Keratinocyte (primary cell): ENCODE results near the gene GTF3A. TPM values are rescaled to one million over a fixed set of nuclear protein-coding genes. Genes with fewer than 3 reads are reported as not detected.
A peak's percentile ranks its signal among the peaks of the same experiment; 100 is the strongest.

Experiments used
- DNase-seq: peaks from one replicate; pipeline ENCODE4 v3.0.0-alpha.2; 2011; ENCODE audit warnings: low read depth, missing footprints, low spot score
- FAIRE-seq: peaks from 2 replicates; lab custom pipeline; 2011; peaks lifted over from hg19 to GRCh38; lab: Jason Lieb, UNC
- H2AFZ ChIP-seq: 2 replicates; pipeline ENCODE4 v1.6.0; 2012; ENCODE audit warnings: low read length, control low read depth, inconsistent platforms; ENCODE audit not compliant: control insufficient read depth
- H3K27ac ChIP-seq: 2 replicates; pipeline ENCODE4 v1.5.1; 2011; ENCODE audit warnings: low read length; ENCODE audit not compliant: control insufficient read depth, insufficient read depth
- H3K27me3 ChIP-seq: 3 replicates; pipeline ENCODE4 v1.6.0; 2011; ENCODE audit warnings: low read length; ENCODE audit not compliant: control insufficient read depth, insufficient read depth; ENCODE audit errors: extremely low read depth
- H3K36me3 ChIP-seq, 2 experiments: 2 replicates in 1 of 2; 3 replicates in 1 of 2; pipeline ENCODE4 v1.5.1; 2011; ENCODE audit warnings: low read length in 2 of 2, mild to moderate bottlenecking in 1 of 2; ENCODE audit not compliant: control insufficient read depth in 2 of 2, insufficient read depth in 2 of 2; ENCODE audit errors: extremely low read depth in 1 of 2
- H3K4me1 ChIP-seq: 3 replicates; pipeline ENCODE4 v1.5.1; 2011; ENCODE audit warnings: low read length; ENCODE audit not compliant: control insufficient read depth, insufficient read depth; ENCODE audit errors: extremely low read depth
- H3K4me2 ChIP-seq: 3 replicates; pipeline ENCODE4 v1.6.0; 2011; ENCODE audit warnings: low read depth, low read length; ENCODE audit not compliant: control insufficient read depth, insufficient read depth; ENCODE audit errors: extremely low read depth
- H3K4me3 ChIP-seq, 3 experiments: fragments of 200-600 bp in 1 of 3; sonication (generic) in 1 of 3; 2 replicates in 2 of 3; 3 replicates in 1 of 3; pipeline ENCODE4 v1.5.1; 2011 to 2016; ENCODE audit warnings: low read length in 3 of 3, mild to moderate bottlenecking in 3 of 3, control low read depth in 2 of 3, inconsistent platforms in 1 of 3, low read depth in 1 of 3, mixed read lengths in 1 of 3, mixed run types in 1 of 3, moderate library complexity in 1 of 3; ENCODE audit not compliant: control insufficient read depth in 2 of 3, insufficient read depth in 2 of 3; ENCODE audit errors: extremely low read depth in 1 of 3
- H3K79me2 ChIP-seq: 2 replicates; pipeline ENCODE4 v1.6.0; 2012; ENCODE audit warnings: low read length; ENCODE audit not compliant: control insufficient read depth, insufficient read depth
- H3K9ac ChIP-seq: 3 replicates; pipeline ENCODE4 v1.6.0; 2011; ENCODE audit warnings: low read length; ENCODE audit not compliant: control insufficient read depth, insufficient read depth; ENCODE audit errors: extremely low read depth
- H3K9me1 ChIP-seq: 3 replicates; pipeline ENCODE4 v1.6.0; 2011; ENCODE audit warnings: low read length; ENCODE audit not compliant: control insufficient read depth, insufficient read depth; ENCODE audit errors: extremely low read depth
- H3K9me3 ChIP-seq: 2 replicates; pipeline ENCODE4 v1.5.1; 2012; ENCODE audit warnings: low read depth, low read length; ENCODE audit not compliant: control insufficient read depth
- H4K20me1 ChIP-seq: 3 replicates; pipeline ENCODE4 v1.6.0; 2011; ENCODE audit warnings: low read length; ENCODE audit not compliant: control insufficient read depth, insufficient read depth; ENCODE audit errors: extremely low read depth
- CTCF ChIP-seq, 3 experiments: IDR thresholded peaks in 1 of 3; conservative IDR thresholded peaks in 1 of 3; optimal IDR thresholded peaks in 1 of 3; 2 replicates in 2 of 3; 3 replicates in 1 of 3; pipeline versions ENCODE3 to v1.5.1; 2011; ENCODE audit warnings: low read length in 3 of 3, mild to moderate bottlenecking in 3 of 3, moderate library complexity in 2 of 3, control low read depth in 1 of 3, inconsistent platforms in 1 of 3; ENCODE audit not compliant: insufficient read depth in 2 of 3; ENCODE audit errors: extremely low read depth in 1 of 3
- EZH2 ChIP-seq: IDR thresholded peaks from one replicate; pipeline ENCODE4 v1.6.1; 2012; ENCODE audit warnings: inconsistent platforms, mild to moderate bottlenecking, low read length, moderate library complexity
- dilution Hi-C: fragments of 300-500 bp; cut with MboI; formaldehyde crosslinking; loops from one replicate; pipeline ENCODE4 v1.7.0; 2020; ENCODE audit warnings: low sequenced_read_pairs; ENCODE audit not compliant: extremely low pct_ligation_motif_present
- polyA plus RNA-seq, 5 experiments: library from polyadenylated mRNA; depleted of rRNA in 3 of 5; stranded (reverse) in 3 of 5; stranded (forward) in 1 of 5; unstranded in 1 of 5; fragments of >200 nt; gene quantifications; 1 replicate in 1 of 5; 2 replicates in 3 of 5; 3 replicates in 1 of 5; pipeline versions ENCODE4 v1.2.1 to v1.2.3, GENCODE V29; 2011 to 2012; ENCODE audit warnings: missing spikeins in 2 of 5, low read depth in 1 of 5, low replicate concordance in 1 of 5

Gene GTF3A
- polyA plus RNA-seq, 1 donor (not counting 4 experiments of a cell fraction or from before 2014, with no cell fraction given): 97.8 TPM

GRCh38 chr13:27421101-27421871 lies 3.1 kb upstream of the GTF3A start:
- FAIRE-seq: no peak
- dilution Hi-C loops: no loop called here
- TF ChIP-seq EZH2: no peak
- no peak for TF ChIP-seq CTCF (optimal IDR thresholded peaks at IDR 0.05 in 1 of 3, IDR thresholded peaks at IDR 0.05 in 1 of 3, conservative IDR thresholded peaks at IDR 0.05 in 1 of 3; ENCODE audit: extremely low read depth in 1 of 3, insufficient read depth in 2 of 3, low read length in 3 of 3)

GRCh38 chr13:27423333-27423732 lies 1.1 kb upstream of the GTF3A start:
- Histone ChIP-seq H2AFZ (no peak overlapping the region), H3K4me2 (peak overlapping the region; percentile 95)

More at GRCh38 chr13:27421101-27421871, 3.1 kb upstream of the GTF3A start:
- H3K9ac ChIP-seq: no peak overlapping the region
- H3K27ac ChIP-seq: no peak overlapping the region
- H3K9me3 ChIP-seq: no peaks in the 10 kb centered on the region
- H2AFZ ChIP-seq: no peak overlapping the region
- DNase-seq: no peak
- H3K9me1 ChIP-seq: no peaks in the 10 kb centered on the region
- no peaks in the 10 kb centered on the region for H3K27me3 ChIP-seq
- peaks cover 18% of the 10 kb centered on the region for H3K4me1 ChIP-seq
- no peak overlapping the region for H3K4me3 ChIP-seq
- peaks cover 6% of the 10 kb centered on the region for H3K79me2 ChIP-seq
- no peak overlapping the region for H3K4me2 ChIP-seq
- no peaks in the 10 kb centered on the region for H4K20me1 ChIP-seq
- H3K36me3 ChIP-seq: no peaks in the 10 kb centered on the region

More at GRCh38 chr13:27423333-27423732, 1.1 kb upstream of the GTF3A start:
- Histone ChIP-seq H3K27me3 (no peaks in the 10 kb centered on the region), H3K79me2 (peaks cover 15% of the 10 kb centered on the region), H3K9me1 (no peaks in the 10 kb centered on the region), H3K27ac (no peak overlapping the region), H3K9ac (no peak overlapping the region), H3K4me1 (peaks cover 35% of the 10 kb centered on the region), H3K36me3 (peaks cover 2% of the 10 kb centered on the region in 2 experiments), H4K20me1 (no peaks in the 10 kb centered on the region), H3K4me3 (no peak overlapping the region), H3K9me3 (no peaks in the 10 kb centered on the region)
- FAIRE-seq (no peak), DNase-seq (no peak)
- no peak for TF ChIP-seq EZH2
- TF ChIP-seq CTCF (optimal IDR thresholded peaks at IDR 0.05 in 1 of 3, IDR thresholded peaks at IDR 0.05 in 1 of 3, conservative IDR thresholded peaks at IDR 0.05 in 1 of 3; ENCODE audit: extremely low read depth in 1 of 3, insufficient read depth in 2 of 3, low read length in 3 of 3): no peak
- dilution Hi-C loops: no loop called here
